A549 (cell line): ENCODE results near the gene CD300H. TPM values are rescaled to one million over a fixed set of nuclear protein-coding genes. Genes with fewer than 3 reads are reported as not detected.
A peak's percentile ranks its signal among the peaks of the same experiment; 100 is the strongest.
"Not testable (repeated sequence)": the region's sequence is repeated elsewhere in the genome, so short reads cannot be mapped to it uniquely, and the experiment has no call there.

Source experiments
- ATAC-seq, 2 experiments: fragments of 200-7000 bp in 1 of 2; fragments of >200 bp in 1 of 2; cut with Nextera tagmentation in 1 of 2; cut with Tn5 transposase in 1 of 2; 3 replicates each; pipeline versions ENCODE4 v1.8.0 to v1.9.1; 2018 to 2020; ENCODE audit warnings: mild to moderate bottlenecking in 1 of 2, moderate library complexity in 1 of 2
- CTCF ChIA-PET: fragments of 300-600 bp; sonication (Branson Sonifier 250); formaldehyde crosslinking; extraction: SDS; loops from one replicate; lab custom pipeline; 2021; ENCODE audit warnings: antibody characterized with exemption, inconsistent platforms; lab: Yijun Ruan, JAX
- POLR2A ChIA-PET: fragments of 350-600 bp; formaldehyde crosslinking; extraction: SDS; loops from one replicate; lab custom pipeline; 2021; ENCODE audit warnings: antibody characterized with exemption, inconsistent platforms; lab: Yijun Ruan, JAX
- DNase-seq, 2 experiments: peaks; one replicate each; pipeline versions ENCODE4 v3.0.0 to v3.0.0-alpha.2; 2011 to 2016; ENCODE audit warnings: low read depth in 1 of 2, low spot score in 1 of 2
- FAIRE-seq: peaks from 2 replicates; lab custom pipeline; 2011; peaks lifted over from hg19 to GRCh38; lab: Jason Lieb, UNC
- H3K27ac ChIP-seq, 2 experiments: fragments of >200 bp; sonication (Bioruptor Twin); formaldehyde crosslinking; 3 replicates each; pipeline ENCODE4 v1.5.1; 2016 to 2017
- H3K4me1 ChIP-seq: fragments of >200 bp; sonication (Bioruptor Twin); formaldehyde crosslinking; 3 replicates; pipeline ENCODE4 v1.6.1; 2016
- H3K4me2 ChIP-seq: fragments of >200 bp; sonication (Bioruptor Twin); formaldehyde crosslinking; 3 replicates; pipeline ENCODE4 v1.6.1; 2016
- H3K4me3 ChIP-seq: fragments of >200 bp; sonication (Bioruptor Twin); formaldehyde crosslinking; 3 replicates; pipeline ENCODE4 v1.5.1; 2016
- H3K9me3 ChIP-seq: fragments of >200 bp; sonication (Bioruptor Twin); formaldehyde crosslinking; 3 replicates; pipeline ENCODE4 v1.6.1; 2016
- BHLHE40 ChIP-seq: IDR thresholded peaks from 2 replicates; pipeline ENCODE4 v1.6.1; 2012; ENCODE audit warnings: low read depth, low read length, inconsistent platforms
- CBX2 ChIP-seq: fragments of 200-600 bp; sonication (generic); IDR thresholded peaks from 2 replicates; pipeline ENCODE4 v1.6.1; 2016; ENCODE audit warnings: low read depth, mild to moderate bottlenecking, borderline replicate concordance
- CEBPB ChIP-seq, 2 experiments: fragments of >200 bp in 1 of 2; sonication (Bioruptor Twin) in 1 of 2; formaldehyde crosslinking in 1 of 2; IDR thresholded peaks; 2 replicates each; pipeline ENCODE4 v1.6.1; 2012 to 2016
- CHD2 ChIP-seq: fragments of 150-350 bp; IDR thresholded peaks from 2 replicates; pipeline ENCODE4 v1.6.1; 2014; ENCODE audit warnings: low read length; ENCODE audit not compliant: partially characterized antibody
- CHD4 ChIP-seq: fragments of 200-600 bp; sonication (generic); IDR thresholded peaks from 2 replicates; pipeline ENCODE4 v1.6.1; 2016; ENCODE audit warnings: antibody characterized with exemption, mild to moderate bottlenecking, borderline replicate concordance
- EHMT2 ChIP-seq: fragments of 200-600 bp; sonication (generic); IDR thresholded peaks from 2 replicates; pipeline ENCODE4 v1.6.1; 2016; ENCODE audit warnings: antibody characterized with exemption, low read depth, mild to moderate bottlenecking, moderate library complexity
- ESRRA ChIP-seq: fragments of 150-350 bp; IDR thresholded peaks from 2 replicates; pipeline ENCODE4 v1.6.1; 2014; ENCODE audit warnings: mild to moderate bottlenecking, low read length, borderline replicate concordance
- FOSL2 ChIP-seq, 2 experiments: fragments of 450-650 bp in 1 of 2; fragments of >200 bp in 1 of 2; sonication (Bioruptor Twin) in 1 of 2; formaldehyde crosslinking; IDR thresholded peaks; 2 replicates each; pipeline versions ENCODE4 v1.5.0 to v1.6.1; 2016 to 2020; ENCODE audit warnings: mild to moderate bottlenecking in 1 of 2, moderate library complexity in 1 of 2
- HDAC2 ChIP-seq: fragments of 200-600 bp; sonication (generic); IDR thresholded peaks from 2 replicates; pipeline ENCODE4 v1.6.1; 2016
- KDM1A ChIP-seq: fragments of 200-600 bp; sonication (generic); IDR thresholded peaks from 2 replicates; pipeline ENCODE4 v1.6.1; 2016; ENCODE audit warnings: low read depth, mild to moderate bottlenecking
- KDM5A ChIP-seq: fragments of 200-600 bp; sonication (generic); IDR thresholded peaks from 2 replicates; pipeline ENCODE4 v1.6.1; 2016; ENCODE audit warnings: antibody characterized with exemption, mild to moderate bottlenecking
- MAZ ChIP-seq: fragments of 150-350 bp; IDR thresholded peaks from 2 replicates; pipeline ENCODE4 v1.6.1; 2014; ENCODE audit warnings: antibody characterized with exemption, low read depth, low read length, borderline replicate concordance
- NPAS2 ChIP-seq: fragments of 250-450 bp; sonication (Bioruptor Pico); IDR thresholded peaks from 2 replicates; pipeline ENCODE4 v1.8.0; 2022; ENCODE audit warnings: mild to moderate bottlenecking, moderate library complexity, borderline replicate concordance
- POLR2A ChIP-seq: IDR thresholded peaks from 2 replicates; pipeline ENCODE4 v1.6.1; 2012; ENCODE audit warnings: mild to moderate bottlenecking, low read length
- POLR2AphosphoS2 ChIP-seq: conservative IDR thresholded peaks from 2 replicates; pipeline ENCODE4 v1.6.1; 2012; ENCODE audit warnings: low read length, improper control_type of control experiment, inconsistent platforms
- ZC3H11A ChIP-seq: fragments of 450-650 bp; IDR thresholded peaks from 2 replicates; pipeline ENCODE4 v1.6.1; 2014; ENCODE audit warnings: antibody characterized with exemption, mild to moderate bottlenecking
- ZFP36 ChIP-seq: fragments of 450-650 bp; IDR thresholded peaks from 2 replicates; pipeline ENCODE4 v1.6.1; 2014; ENCODE audit warnings: borderline replicate concordance; ENCODE audit not compliant: partially characterized antibody
- ZNF302 ChIP-seq: fragments of 250-450 bp; sonication (Bioruptor Pico); IDR thresholded peaks from 2 replicates; pipeline ENCODE4 v1.9.0; 2021; ENCODE audit warnings: inconsistent platforms, mild to moderate bottlenecking, moderate library complexity
- WGBS: methylation state at CpG from one replicate; pipeline ENCODE4 v1.1.6; 2017; ENCODE audit errors: missing lambda C conversion rate; 5-methylcytosine and 5-hydroxymethylcytosine counted together
- polyA plus RNA-seq, 4 experiments: library from polyadenylated mRNA; depleted of rRNA in 3 of 4; stranded (reverse); fragments of >200 nt; fragmentation: RNase III in 1 of 4; extraction: RNeasy Plus Mini Kit Qiagen cat#74134 plus additional on column Dnase treatment in 1 of 4; gene quantifications; 2 replicates in 3 of 4; 3 replicates in 1 of 4; pipeline ENCODE4 v1.2.3, GENCODE V29; 2011 to 2017
- TF ChIP-seq, protein P1 (sequence below): fragments of 250-450 bp; sonication (Bioruptor Pico); IDR thresholded peaks from 2 replicates; pipeline ENCODE4 v1.5.0; 2021; ENCODE audit warnings: mild to moderate bottlenecking, moderate library complexity, borderline replicate concordance
- TF ChIP-seq, protein P2 (sequence below): IDR thresholded peaks from 2 replicates; pipeline ENCODE4 v1.6.1; 2012
- TF ChIP-seq, protein P3 (sequence below): fragments of 150-350 bp; IDR thresholded peaks from 2 replicates; pipeline ENCODE4 v1.6.1; 2014; ENCODE audit warnings: low read depth, mild to moderate bottlenecking, low read length
- TF ChIP-seq, protein P4 (sequence below): IDR thresholded peaks from 2 replicates; pipeline ENCODE4 v1.6.1; 2012; ENCODE audit warnings: low read depth, borderline replicate concordance
- TF ChIP-seq, protein P5 (sequence below): IDR thresholded peaks from 2 replicates; pipeline ENCODE4 v1.6.1; 2012

The CD300H gene
- polyA plus RNA-seq, 2 of the 4 experiments (the other 2 are of a cell fraction) = 0.50 TPM; not detected in 1

DNA sequence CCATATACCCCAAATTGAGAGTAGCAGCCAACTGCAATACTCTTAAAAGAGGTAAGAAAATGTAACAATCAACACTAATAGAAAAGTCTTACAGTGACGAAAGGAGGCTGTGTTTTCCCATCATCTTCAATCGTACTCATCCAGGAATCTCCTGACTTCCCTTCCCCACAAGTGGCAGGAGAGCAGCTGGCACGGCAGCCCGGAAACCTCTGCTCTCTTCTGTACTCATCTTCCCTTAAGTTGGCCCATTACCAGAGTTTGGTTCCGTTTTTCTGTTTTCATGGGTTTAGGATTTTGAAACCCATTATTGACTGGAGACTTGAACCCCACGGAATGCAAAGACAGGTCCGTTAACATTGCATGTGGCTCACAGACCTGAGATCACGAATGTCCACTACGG, 11.7 kb upstream of the CD300H start (continued):
- TF ChIP-seq, protein P1, sequence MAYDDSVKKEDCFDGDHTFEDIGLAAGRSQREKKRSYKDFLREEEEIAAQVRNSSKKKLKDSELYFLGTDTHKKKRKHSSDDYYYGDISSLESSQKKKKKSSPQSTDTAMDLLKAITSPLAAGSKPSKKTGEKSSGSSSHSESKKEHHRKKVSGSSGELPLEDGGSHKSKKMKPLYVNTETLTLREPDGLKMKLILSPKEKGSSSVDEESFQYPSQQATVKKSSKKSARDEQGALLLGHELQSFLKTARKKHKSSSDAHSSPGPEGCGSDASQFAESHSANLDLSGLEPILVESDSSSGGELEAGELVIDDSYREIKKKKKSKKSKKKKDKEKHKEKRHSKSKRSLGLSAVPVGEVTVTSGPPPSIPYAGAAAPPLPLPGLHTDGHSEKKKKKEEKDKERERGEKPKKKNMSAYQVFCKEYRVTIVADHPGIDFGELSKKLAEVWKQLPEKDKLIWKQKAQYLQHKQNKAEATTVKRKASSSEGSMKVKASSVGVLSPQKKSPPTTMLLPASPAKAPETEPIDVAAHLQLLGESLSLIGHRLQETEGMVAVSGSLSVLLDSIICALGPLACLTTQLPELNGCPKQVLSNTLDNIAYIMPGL (CRISPR knock-in tag) = no peak
- TF ChIP-seq, protein P2, sequence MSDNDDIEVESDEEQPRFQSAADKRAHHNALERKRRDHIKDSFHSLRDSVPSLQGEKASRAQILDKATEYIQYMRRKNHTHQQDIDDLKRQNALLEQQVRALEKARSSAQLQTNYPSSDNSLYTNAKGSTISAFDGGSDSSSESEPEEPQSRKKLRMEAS = no peak
- TF ChIP-seq CEBPB (IDR thresholded peaks at IDR 0.05) (no peak), ZFP36 (no peak)

DNA sequence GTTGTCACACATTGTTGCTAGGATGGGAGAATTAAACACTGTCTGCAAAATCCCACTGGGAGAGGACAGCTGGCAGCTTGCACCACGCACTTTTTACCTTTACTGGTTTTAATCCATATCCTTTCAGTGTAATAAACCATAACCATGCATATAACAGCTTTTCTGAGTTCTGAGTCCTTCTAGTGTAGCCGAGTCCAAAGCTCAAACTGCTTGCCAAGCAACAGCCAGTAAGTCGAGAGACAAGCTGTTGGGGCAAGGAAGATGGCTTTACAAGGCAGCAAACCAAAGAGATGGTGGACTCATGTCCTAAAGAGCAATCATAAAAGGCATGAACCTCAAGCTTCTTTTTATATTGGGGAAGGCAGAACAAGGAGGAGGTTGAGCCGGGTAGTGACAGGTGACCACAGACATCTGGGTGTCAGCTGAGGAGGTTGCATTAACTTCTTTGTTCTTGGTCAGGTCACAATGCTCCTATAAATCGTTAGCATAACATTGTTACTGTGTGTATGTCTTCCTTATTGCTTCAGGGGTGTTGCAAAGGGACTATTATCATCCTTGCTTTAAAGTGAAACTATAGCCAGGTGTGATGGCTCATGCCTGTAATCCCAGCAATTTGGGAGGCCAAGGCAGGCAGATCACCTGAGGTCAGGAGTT, 7.3 kb upstream of the CD300H start:
- no peak for ATAC-seq
- peaks cover 10% of the 10 kb centered on the region for H3K4me1 ChIP-seq
- no peaks in the 10 kb centered on the region for H3K9me3 ChIP-seq
- POLR2A ChIA-PET = no interaction called here
- no peak for FAIRE-seq
- TF ChIP-seq, protein P3, sequence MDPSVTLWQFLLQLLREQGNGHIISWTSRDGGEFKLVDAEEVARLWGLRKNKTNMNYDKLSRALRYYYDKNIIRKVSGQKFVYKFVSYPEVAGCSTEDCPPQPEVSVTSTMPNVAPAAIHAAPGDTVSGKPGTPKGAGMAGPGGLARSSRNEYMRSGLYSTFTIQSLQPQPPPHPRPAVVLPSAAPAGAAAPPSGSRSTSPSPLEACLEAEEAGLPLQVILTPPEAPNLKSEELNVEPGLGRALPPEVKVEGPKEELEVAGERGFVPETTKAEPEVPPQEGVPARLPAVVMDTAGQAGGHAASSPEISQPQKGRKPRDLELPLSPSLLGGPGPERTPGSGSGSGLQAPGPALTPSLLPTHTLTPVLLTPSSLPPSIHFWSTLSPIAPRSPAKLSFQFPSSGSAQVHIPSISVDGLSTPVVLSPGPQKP = no peak
- TF ChIP-seq MAZ = no peak
- TF ChIP-seq, protein P4, sequence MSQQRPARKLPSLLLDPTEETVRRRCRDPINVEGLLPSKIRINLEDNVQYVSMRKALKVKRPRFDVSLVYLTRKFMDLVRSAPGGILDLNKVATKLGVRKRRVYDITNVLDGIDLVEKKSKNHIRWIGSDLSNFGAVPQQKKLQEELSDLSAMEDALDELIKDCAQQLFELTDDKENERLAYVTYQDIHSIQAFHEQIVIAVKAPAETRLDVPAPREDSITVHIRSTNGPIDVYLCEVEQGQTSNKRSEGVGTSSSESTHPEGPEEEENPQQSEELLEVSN = no peak
- no peak for TF ChIP-seq ESRRA
- TF ChIP-seq NPAS2 = no peak
- TF ChIP-seq, all 56 proteins: peak for 0
- Histone ChIP-seq H3K4me3 (no peak overlapping the region), H3K27ac (no peak overlapping the region), H3K4me2 (no peak overlapping the region)
- 27% methylated on average over 5 of the region's 5 CpGs for WGBS
- CTCF ChIA-PET = interaction anchor here (0.5 to 8.7 kb wide), 6 partner anchors 8 to 188 kb away, joined by 3 to 53 read pairs (median 6); partner anchors contain the start of gene CD300H
- DNase-seq = no peak

DNA sequence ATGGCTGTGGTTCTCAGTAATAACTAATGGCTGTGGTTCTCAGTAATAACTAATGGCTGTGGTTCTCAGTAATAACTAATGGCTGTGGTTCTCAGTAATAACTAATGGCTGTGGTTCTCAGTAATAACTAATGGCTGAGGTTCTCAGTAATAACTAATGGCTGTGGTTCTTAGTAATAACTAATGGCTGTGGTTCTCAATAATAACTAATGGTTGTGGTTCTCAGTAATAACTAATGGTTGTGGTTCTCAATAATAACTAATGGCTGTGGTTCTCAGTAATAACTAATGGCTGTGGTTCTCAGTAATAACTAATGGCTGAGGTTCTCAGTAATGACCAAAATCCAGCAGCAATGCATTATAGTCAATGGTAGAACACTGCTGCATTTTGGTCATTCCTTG, 6.3 kb upstream of the CD300H start:
- FAIRE-seq, H3K4me3 ChIP-seq, ATAC-seq, H3K27ac ChIP-seq, DNase-seq, H3K9me3 ChIP-seq, H3K4me2 ChIP-seq, POLR2A ChIA-PET: not testable (repeated sequence)
- peaks cover 20% of the 10 kb centered on the region for H3K4me1 ChIP-seq
- CTCF ChIA-PET = interaction anchor here (0.9 to 4.8 kb wide), 6 partner anchors 16 to 162 kb away, joined by 3 to 25 read pairs (median 6); partner anchors contain the start of gene CD300LD

DNA sequence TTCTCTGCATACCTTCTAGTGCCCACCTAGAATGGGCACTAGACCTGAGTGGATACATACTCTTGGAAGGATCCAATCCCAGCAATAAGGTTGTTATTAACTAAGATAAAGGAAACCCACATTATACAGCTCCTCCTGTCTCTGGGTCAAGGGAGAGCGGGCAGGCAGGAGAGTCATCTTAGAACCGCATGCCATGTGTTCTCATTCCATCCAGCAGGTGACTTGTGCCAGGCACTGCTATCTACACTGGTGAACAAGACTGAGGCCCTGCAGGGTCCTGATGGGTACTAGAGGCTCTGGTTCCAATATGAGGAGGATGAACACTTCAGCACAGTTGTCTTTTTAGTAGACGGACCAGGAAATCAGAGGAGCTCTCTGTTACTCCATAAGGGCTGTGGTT, 5.9 kb upstream of the CD300H start:
- TF ChIP-seq KDM1A (no peak), POLR2A (no peak), CHD2 (no peak), CHD4 (no peak), KDM5A (no peak), ZNF302 (CRISPR knock-in tag) (no peak), FOSL2 (IDR thresholded peaks at IDR 0.05) (no peak), FOSL2 (CRISPR knock-in tag; IDR thresholded peaks at IDR 0.05) (no peak), CBX2 (no peak), POLR2AphosphoS2 (no peak), BHLHE40 (no peak), EHMT2 (no peak), ZC3H11A (no peak), HDAC2 (no peak), ZFP36 (no peak)
- TF ChIP-seq, protein P5, sequence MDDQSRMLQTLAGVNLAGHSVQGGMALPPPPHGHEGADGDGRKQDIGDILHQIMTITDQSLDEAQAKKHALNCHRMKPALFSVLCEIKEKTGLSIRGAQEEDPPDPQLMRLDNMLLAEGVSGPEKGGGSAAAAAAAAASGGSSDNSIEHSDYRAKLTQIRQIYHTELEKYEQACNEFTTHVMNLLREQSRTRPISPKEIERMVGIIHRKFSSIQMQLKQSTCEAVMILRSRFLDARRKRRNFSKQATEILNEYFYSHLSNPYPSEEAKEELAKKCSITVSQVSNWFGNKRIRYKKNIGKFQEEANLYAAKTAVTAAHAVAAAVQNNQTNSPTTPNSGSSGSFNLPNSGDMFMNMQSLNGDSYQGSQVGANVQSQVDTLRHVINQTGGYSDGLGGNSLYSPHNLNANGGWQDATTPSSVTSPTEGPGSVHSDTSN = no peak
- TF ChIP-seq, protein P1 (CRISPR knock-in tag) = no peak
- ChIA-PET POLR2A (no interaction called here), CTCF (interaction anchor here (0.7 to 4.8 kb wide), 9 partner anchors 10 to 163 kb away, joined by 3 to 25 read pairs (median 3); partner anchors contain the start of gene CD300LD)
- Histone ChIP-seq H3K9me3 (no peaks in the 10 kb centered on the region; the same call in 2 of the 3 replicates), H3K4me3 (no peak overlapping the region), H3K4me2 (no peak overlapping the region), H3K27ac (no peak overlapping the region; a peak in 1 of 6 replicates), H3K4me1 (peaks cover 24% of the 10 kb centered on the region)
- WGBS = 80% methylated on average over 3 of the region's 3 CpGs
- no peak for FAIRE-seq
- DNase-seq = peak in 1 of 2 experiments; percentile 46
- peak; percentile 9 to 32; a peak in 2 of 6 replicates for ATAC-seq
